GM21529 (cell line): ENCODE measurements around the gene VAMP4.
"Not testable (repeated sequence)": the region's sequence is repeated elsewhere in the genome, so short reads cannot be mapped to it uniquely, and the experiment has no call there.

ENCODE experiments used
- ATAC-seq: cut with Tn5 transposase; IDR thresholded peaks from one replicate; pipeline ENCODE4 v1.9.1; 2021; ENCODE audit not compliant: unreplicated experiment

The VAMP4 gene

GRCh38 chr1:171753182-171753581 lies 11.3 kb upstream of the VAMP4 start:
- no peak for ATAC-seq

- no peak for ATAC-seq
Observed at GRCh38 chr1:171751221-171751620, 9.4 kb upstream of the VAMP4 start.

- ATAC-seq, result no peak
Observed at GRCh38 chr1:171748651-171749050, 6.8 kb upstream of the VAMP4 start.

GRCh38 chr1:171744986-171745385 lies 3.1 kb upstream of the VAMP4 start:
- no peak for ATAC-seq

GRCh38 chr1:171743081-171743870 lies 1.4 kb upstream of the VAMP4 start:
- ATAC-seq, result no peak

GRCh38 chr1:171742577-171742922 lies 685 bp upstream of the VAMP4 start:
- ATAC-seq, result peak; percentile 16

- peak; percentile 36 for ATAC-seq
Observed at GRCh38 chr1:171740987-171741871, 636 bp downstream of the VAMP4 start.

GRCh38 chr1:171740356-171740863 lies 1.5 kb downstream of the VAMP4 start:
- ATAC-seq, result no peak

- ATAC-seq, result no peak
Observed at GRCh38 chr1:171739656-171740055, 2.2 kb downstream of the VAMP4 start.

GRCh38 chr1:171738911-171739310 lies 3.0 kb downstream of the VAMP4 start:
- no peak for ATAC-seq

- ATAC-seq, result no peak
Observed at GRCh38 chr1:171736196-171736595, 5.7 kb downstream of the VAMP4 start.

GRCh38 chr1:171730052-171730451 lies 11.8 kb downstream of the VAMP4 start:
- ATAC-seq, result no peak

GRCh38 chr1:171727778-171728177 lies 14.1 kb downstream of the VAMP4 start:
- no peak for ATAC-seq

GRCh38 chr1:171723180-171723579 lies 18.7 kb downstream of the VAMP4 start:
- ATAC-seq, result not testable (repeated sequence)

- no peak for ATAC-seq
Observed at GRCh38 chr1:171718848-171719247, 23.0 kb downstream of the VAMP4 start.

GRCh38 chr1:171718216-171718615 lies 23.6 kb downstream of the VAMP4 start:
- ATAC-seq, result no peak

- ATAC-seq, result no peak
Observed at GRCh38 chr1:171717062-171717718, 24.7 kb downstream of the VAMP4 start.

- no peak for ATAC-seq
Observed at GRCh38 chr1:171716616-171717015, 25.2 kb downstream of the VAMP4 start.

GRCh38 chr1:171715813-171716251 lies 26.0 kb downstream of the VAMP4 start:
- ATAC-seq, result no peak

GRCh38 chr1:171712341-171712740 lies 29.5 kb downstream of the VAMP4 start:
- no peak for ATAC-seq

GRCh38 chr1:171711643-171712042 lies 30.2 kb downstream of the VAMP4 start:
- ATAC-seq, result no peak
